ENCODE data around the gene DNPH1. TPM values are rescaled to one million over a fixed set of nuclear protein-coding genes. Genes with fewer than 3 reads are reported as not detected.
A peak's percentile ranks its signal among the peaks of the same experiment; 100 is the strongest.

DNPH1 gene
- total and polyA plus RNA-seq, 10 of the 15 experiments (the other 5 are each of a cell fraction or from before 2014, with no cell fraction given), result 7.0 to 136 (median 67.7) TPM

GRCh38 chr6:43228951-43229802, at the start of gene DNPH1 (continued):
- TF ChIP-seq GATAD2B (conservative IDR thresholded peaks at IDR 0.05; ENCODE audit: low read depth) (peak; percentile 94), USF2 (IDR thresholded peaks at IDR 0.05; ENCODE audit: borderline replicate concordance, low read depth, low read length) (peak; percentile 92), CEBPB (IDR thresholded peaks at IDR 0.05; ENCODE audit: borderline replicate concordance in 1 of 2, low read depth in 2 of 2, low read length in 2 of 2) (no peak), BCL3 (IDR thresholded peaks at IDR 0.05; ENCODE audit: borderline replicate concordance, insufficient read depth, low read depth, low read length, poor library complexity, severe bottlenecking) (no peak), TCF12 (IDR thresholded peaks at IDR 0.05; ENCODE audit: low read depth, low read length) (peak; percentile 39; the same call in 1 of the 2 replicates), KDM1A (IDR thresholded peaks at IDR 0.05; ENCODE audit: borderline replicate concordance) (no peak), ASH2L (IDR thresholded peaks at IDR 0.05; ENCODE audit: borderline replicate concordance, low read depth) (no peak), ZBTB4 (CRISPR knock-in tag; IDR thresholded peaks at IDR 0.05) (no peak), IRF5 (IDR thresholded peaks at IDR 0.05; ENCODE audit: borderline replicate concordance) (no peak), MTA3 (IDR thresholded peaks at IDR 0.05; ENCODE audit: borderline replicate concordance, low read length) (no peak), RBBP5 (conservative IDR thresholded peaks at IDR 0.05) (no peak), POLR2A (IDR thresholded peaks at IDR 0.05; ENCODE audit: low read depth, low read length) (peak; percentile 92), WRNIP1 (IDR thresholded peaks at IDR 0.05; ENCODE audit: borderline replicate concordance, low read depth, low read length) (no peak), E2F4 (IDR thresholded peaks at IDR 0.05; ENCODE audit: low read depth, low read length) (no peak), BRCA1 (IDR thresholded peaks at IDR 0.05; ENCODE audit: low read depth, low read length) (no peak), STAT3 (IDR thresholded peaks at IDR 0.05; ENCODE audit: low read depth, low read length) (no peak), DPF2 (IDR thresholded peaks at IDR 0.05) (peak; percentile 86; the same call in 1 of the 2 replicates), NRF1 (conservative IDR thresholded peaks at IDR 0.05; ENCODE audit: low read depth, low read length) (no peak), EGR1 (IDR thresholded peaks at IDR 0.05; ENCODE audit: borderline replicate concordance in 1 of 2, low read depth in 2 of 2, low read length in 2 of 2) (0 out of 3 replicates have a peak, but pooled peaks of 1 of the 2 experiments have one; percentile 21), JUNB (IDR thresholded peaks at IDR 0.05) (no peak)
